ENCODE data around the gene MYL6.

DNA sequence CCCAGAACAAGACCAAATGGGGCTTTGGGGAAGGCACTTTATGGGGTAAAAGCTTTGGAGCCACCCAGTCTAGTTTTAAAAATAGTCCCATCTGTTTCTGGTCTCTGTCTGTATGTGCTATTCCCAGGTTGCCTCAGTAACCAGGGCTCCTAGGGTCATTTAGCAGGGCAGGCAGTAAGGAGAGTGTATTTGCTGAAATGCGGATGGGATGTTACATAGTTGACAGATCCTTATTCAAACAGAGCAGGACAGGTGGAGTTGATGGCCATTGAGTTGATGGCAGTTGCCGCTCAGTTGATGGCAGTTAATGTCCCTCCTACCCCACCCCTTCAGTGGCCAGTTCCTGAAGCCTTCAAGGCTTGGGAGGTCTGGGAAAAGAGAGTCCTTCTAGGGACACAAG, 35.5 kb upstream of the MYL6 start:
- TF ChIP-seq, protein P1, sequence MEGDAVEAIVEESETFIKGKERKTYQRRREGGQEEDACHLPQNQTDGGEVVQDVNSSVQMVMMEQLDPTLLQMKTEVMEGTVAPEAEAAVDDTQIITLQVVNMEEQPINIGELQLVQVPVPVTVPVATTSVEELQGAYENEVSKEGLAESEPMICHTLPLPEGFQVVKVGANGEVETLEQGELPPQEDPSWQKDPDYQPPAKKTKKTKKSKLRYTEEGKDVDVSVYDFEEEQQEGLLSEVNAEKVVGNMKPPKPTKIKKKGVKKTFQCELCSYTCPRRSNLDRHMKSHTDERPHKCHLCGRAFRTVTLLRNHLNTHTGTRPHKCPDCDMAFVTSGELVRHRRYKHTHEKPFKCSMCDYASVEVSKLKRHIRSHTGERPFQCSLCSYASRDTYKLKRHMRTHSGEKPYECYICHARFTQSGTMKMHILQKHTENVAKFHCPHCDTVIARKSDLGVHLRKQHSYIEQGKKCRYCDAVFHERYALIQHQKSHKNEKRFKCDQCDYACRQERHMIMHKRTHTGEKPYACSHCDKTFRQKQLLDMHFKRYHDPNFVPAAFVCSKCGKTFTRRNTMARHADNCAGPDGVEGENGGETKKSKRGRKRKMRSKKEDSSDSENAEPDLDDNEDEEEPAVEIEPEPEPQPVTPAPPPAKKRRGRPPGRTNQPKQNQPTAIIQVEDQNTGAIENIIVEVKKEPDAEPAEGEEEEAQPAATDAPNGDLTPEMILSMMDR (IDR thresholded peaks at IDR 0.05) = no peak
- TF ChIP-seq EZH2 (IDR thresholded peaks at IDR 0.05) = no peak
- no peak for TF ChIP-seq EZH2phosphoT487 (IDR thresholded peaks at IDR 0.05)

Data from neural progenitor cell (in vitro differentiated cells).